ENCODE results near the gene CACYBP. TPM values are rescaled to one million over a fixed set of nuclear protein-coding genes. Genes with fewer than 3 reads are reported as not detected.

The CACYBP gene
- total RNA-seq, 1 experiment from 2014 or later: 980 TPM

GRCh38 chr1:174967845-174968705, 31.7 kb upstream of the CACYBP start:
- no peaks in the 10 kb centered on the region for H3K9me3 ChIP-seq
- H3K27me3 ChIP-seq: no peaks in the 10 kb centered on the region
- DNase-seq: no peak
- no peaks in the 10 kb centered on the region for H3K36me3 ChIP-seq
- H3K4me3 ChIP-seq: no peak overlapping the region

- Histone ChIP-seq H3K36me3 (no peaks in the 10 kb centered on the region), H3K9me3 (no peaks in the 10 kb centered on the region), H3K4me3 (no peak overlapping the region), H3K27me3 (no peaks in the 10 kb centered on the region)
- no peak for DNase-seq
Measured at GRCh38 chr1:174968750-174969244, 30.9 kb upstream of the CACYBP start.

GRCh38 chr1:174969977-174970376, 29.8 kb upstream of the CACYBP start:
- no peaks in the 10 kb centered on the region for H3K27me3 ChIP-seq
- DNase-seq: no peak
- H3K9me3 ChIP-seq: no peaks in the 10 kb centered on the region
- no peak overlapping the region for H3K4me3 ChIP-seq
- no peaks in the 10 kb centered on the region for H3K36me3 ChIP-seq

GRCh38 chr1:174971466-174971865, 28.3 kb upstream of the CACYBP start:
- Histone ChIP-seq H3K27me3 (no peaks in the 10 kb centered on the region), H3K9me3 (no peaks in the 10 kb centered on the region), H3K36me3 (no peaks in the 10 kb centered on the region), H3K4me3 (no peak overlapping the region)
- no peak for DNase-seq

- Histone ChIP-seq H3K36me3 (no peaks in the 10 kb centered on the region), H3K9me3 (no peaks in the 10 kb centered on the region), H3K27me3 (no peaks in the 10 kb centered on the region), H3K4me3 (no peak overlapping the region)
- DNase-seq: no peak
Measured at GRCh38 chr1:174971902-174972301, 27.8 kb upstream of the CACYBP start.

- Histone ChIP-seq H3K27me3 (no peaks in the 10 kb centered on the region), H3K36me3 (no peaks in the 10 kb centered on the region), H3K9me3 (no peaks in the 10 kb centered on the region), H3K4me3 (no peak overlapping the region)
- DNase-seq: peak; percentile 16
Measured at GRCh38 chr1:174974711-174975119, 25.0 kb upstream of the CACYBP start.

- no peak overlapping the region for H3K4me3 ChIP-seq
- H3K27me3 ChIP-seq: no peaks in the 10 kb centered on the region
- H3K36me3 ChIP-seq: no peaks in the 10 kb centered on the region
- no peak for DNase-seq
- no peaks in the 10 kb centered on the region for H3K9me3 ChIP-seq
Measured at GRCh38 chr1:174975764-174976163, 24.0 kb upstream of the CACYBP start.

GRCh38 chr1:174976436-174977108, 23.2 kb upstream of the CACYBP start:
- DNase-seq: peak; percentile 62
- no peaks in the 10 kb centered on the region for H3K36me3 ChIP-seq
- no peaks in the 10 kb centered on the region for H3K9me3 ChIP-seq
- H3K27me3 ChIP-seq: no peaks in the 10 kb centered on the region
- H3K4me3 ChIP-seq: no peak overlapping the region

GRCh38 chr1:174982971-174983689, 16.6 kb upstream of the CACYBP start:
- Histone ChIP-seq H3K36me3 (peaks cover 12% of the 10 kb centered on the region; the same call in 1 of the 2 replicates), H3K27me3 (no peaks in the 10 kb centered on the region), H3K4me3 (no peak overlapping the region), H3K9me3 (peaks cover 2% of the 10 kb centered on the region; the same call in 1 of the 2 replicates)
- DNase-seq: no peak

GRCh38 chr1:174984952-174985351, 14.8 kb upstream of the CACYBP start:
- no peak overlapping the region for H3K4me3 ChIP-seq
- H3K36me3 ChIP-seq: peaks cover 12% of the 10 kb centered on the region; the same call in 1 of the 2 replicates
- H3K9me3 ChIP-seq: peaks cover 2% of the 10 kb centered on the region; the same call in 1 of the 2 replicates
- no peaks in the 10 kb centered on the region for H3K27me3 ChIP-seq
- DNase-seq: no peak

GRCh38 chr1:174988539-174988938, 11.2 kb upstream of the CACYBP start:
- H3K9me3 ChIP-seq: no peaks in the 10 kb centered on the region
- H3K4me3 ChIP-seq: no peak overlapping the region
- no peak for DNase-seq
- no peaks in the 10 kb centered on the region for H3K27me3 ChIP-seq
- 0 out of 2 replicates have a peak, but pooled peaks cover 1% of the 10 kb centered on the region for H3K36me3 ChIP-seq

- H3K4me3 ChIP-seq: no peak overlapping the region
Measured at GRCh38 chr1:174988986-174989385, 10.8 kb upstream of the CACYBP start.

GRCh38 chr1:174989536-174990220, 10.1 kb upstream of the CACYBP start:
- Histone ChIP-seq H3K9me3 (no peaks in the 10 kb centered on the region), H3K36me3 (no peaks in the 10 kb centered on the region), H3K27me3 (no peaks in the 10 kb centered on the region), H3K4me3 (peak overlapping the region; percentile 53)
- DNase-seq: no peak

More at GRCh38 chr1:174988986-174989385, 10.8 kb upstream of the CACYBP start:
- Histone ChIP-seq H3K9me3 (no peaks in the 10 kb centered on the region), H3K36me3 (no peaks in the 10 kb centered on the region), H3K27me3 (no peaks in the 10 kb centered on the region)
- no peak for DNase-seq

GRCh38 chr1:174990382-174990999, 9.3 kb upstream of the CACYBP start:
- peak; percentile 31 for DNase-seq
- no peaks in the 10 kb centered on the region for H3K27me3 ChIP-seq
- H3K9me3 ChIP-seq: no peaks in the 10 kb centered on the region
- H3K36me3 ChIP-seq: no peaks in the 10 kb centered on the region
- peak overlapping the region; percentile 53 for H3K4me3 ChIP-seq

- no peak for DNase-seq
Measured at GRCh38 chr1:174991473-174991872, 8.3 kb upstream of the CACYBP start.

GRCh38 chr1:174995121-174995520, 4.6 kb upstream of the CACYBP start:
- Histone ChIP-seq H3K9me3 (no peaks in the 10 kb centered on the region), H3K27me3 (no peaks in the 10 kb centered on the region), H3K4me3 (no peak overlapping the region), H3K36me3 (peaks cover 3% of the 10 kb centered on the region; the same call in 1 of the 2 replicates)
- no peak for DNase-seq

More at GRCh38 chr1:174991473-174991872, 8.3 kb upstream of the CACYBP start:
- Histone ChIP-seq H3K4me3 (no peak overlapping the region), H3K9me3 (no peaks in the 10 kb centered on the region), H3K36me3 (no peaks in the 10 kb centered on the region), H3K27me3 (no peaks in the 10 kb centered on the region)
